Adrenal gland (tissue), 5 donors: Measurements from ENCODE around the gene FAU.

ENCODE experiments used
- CTCF ChIP-seq, 6 experiments: fragments of 450-650 bp in 4 of 6; fragments of 200-600 bp in 2 of 6; sonication (generic) in 1 of 6; IDR thresholded peaks; 1 replicate in 5 of 6; 2 replicates in 1 of 6; pipeline versions ENCODE4 v1.5.1 to v1.8.0; 2016 to 2021; ENCODE audit warnings: antibody characterized with exemption in 6 of 6, mild to moderate bottlenecking in 2 of 6, moderate library complexity in 1 of 6
- POLR2A ChIP-seq, 2 donors: fragments of 450-650 bp; IDR thresholded peaks; one replicate each; pipeline ENCODE4 v1.6.1; 2017; ENCODE audit warnings: antibody characterized with exemption in 2 of 2, mild to moderate bottlenecking in 2 of 2, moderate library complexity in 1 of 2
- donor health status: DM: no; HTN: no; CAD: no.

- TF ChIP-seq POLR2A (IDR thresholded peaks at IDR 0.05), result no peak
- no peak for TF ChIP-seq CTCF (IDR thresholded peaks at IDR 0.05)
Observed at GRCh38 chr11:65128182-65129145, 6.5 kb upstream of the FAU start.
